Activated CD8-positive, alpha-beta memory T cell treated with anti-CD3 and anti-CD28 coated beads for 48 hours (primary cell): Measurements from ENCODE around the gene EBP.

Experiments
- DNase-seq, 3 experiments: peaks; one replicate each; pipeline ENCODE4 v3.0.0-alpha.2; 2020; ENCODE audit warnings: low read depth in 2 of 3, low spot score in 2 of 3

EBP gene

GRCh38 chrX:48521353-48522243, at the start of gene EBP:
Gene EBP, plus strand, starts transcription at chrX:48521808. Its CDS starts 1,964 bp downstream, at chrX:48523772.
- peak; percentile 81 to 86 (median 82) for DNase-seq

GRCh38 chrX:48472225-48472624, 49.4 kb upstream of the EBP start:
- no peak for DNase-seq

- DNase-seq, result no peak
Observed at GRCh38 chrX:48472851-48473703, 48.5 kb upstream of the EBP start.

- no peak for DNase-seq
Observed at GRCh38 chrX:48473704-48473990, 48.0 kb upstream of the EBP start.

- no peak for DNase-seq
Observed at GRCh38 chrX:48474127-48474526, 47.5 kb upstream of the EBP start.

GRCh38 chrX:48474581-48474980, 47.0 kb upstream of the EBP start:
- DNase-seq, result no peak

GRCh38 chrX:48475296-48475695, 46.3 kb upstream of the EBP start:
- DNase-seq, result no peak

- DNase-seq, result peak; percentile 41 to 57 (median 48)
Observed at GRCh38 chrX:48475774-48476577, 45.6 kb upstream of the EBP start, which contains the start of gene FTSJ1. Gene FTSJ1, plus strand, starts transcription at chrX:48476199. Its CDS starts 1,849 bp downstream, at chrX:48478048.

GRCh38 chrX:48476919-48477318, 44.7 kb upstream of the EBP start:
- DNase-seq, result no peak

- no peak for DNase-seq
Observed at GRCh38 chrX:48477960-48478755, 43.5 kb upstream of the EBP start.

- no peak for DNase-seq
Observed at GRCh38 chrX:48478806-48479205, 42.8 kb upstream of the EBP start.

- no peak for DNase-seq
Observed at GRCh38 chrX:48480142-48480541, 41.5 kb upstream of the EBP start.

- no peak for DNase-seq
Observed at GRCh38 chrX:48480583-48480982, 41.0 kb upstream of the EBP start.

GRCh38 chrX:48482526-48482925, 39.1 kb upstream of the EBP start:
- no peak for DNase-seq

GRCh38 chrX:48487362-48487798, 34.2 kb upstream of the EBP start:
- DNase-seq, result no peak

- DNase-seq, result no peak
Observed at GRCh38 chrX:48488034-48488433, 33.6 kb upstream of the EBP start.

- DNase-seq, result no peak
Observed at GRCh38 chrX:48489296-48489695, 32.3 kb upstream of the EBP start.

GRCh38 chrX:48489892-48490291, 31.7 kb upstream of the EBP start:
- no peak for DNase-seq

- no peak for DNase-seq
Observed at GRCh38 chrX:48490661-48491060, 30.9 kb upstream of the EBP start.

GRCh38 chrX:48491809-48492208, 29.8 kb upstream of the EBP start:
- DNase-seq, result no peak
